Measurements from ENCODE around the gene SOHLH1. TPM values are rescaled to one million over a fixed set of nuclear protein-coding genes. Genes with fewer than 3 reads are reported as not detected.
"Not testable (repeated sequence)": the region's sequence is repeated elsewhere in the genome, so short reads cannot be mapped to it uniquely, and the experiment has no call there.

SOHLH1 gene
- total RNA-seq, 1 experiment from 2014 or later = not detected

GRCh38 chr9:135669616-135670285, 29.5 kb downstream of the SOHLH1 start:
- no peak overlapping the region for H2AFZ ChIP-seq (ENCODE audit: low read depth, low read length, poor library complexity, severe bottlenecking)
- no peaks in the 10 kb centered on the region for H3K9me2 ChIP-seq (ENCODE audit: insufficient read depth)
- H3K4me2 ChIP-seq (ENCODE audit: low read length) = no peak overlapping the region
- no peak overlapping the region for H3K9ac ChIP-seq (ENCODE audit: low read length)
- peaks cover 10% of the 10 kb centered on the region; the same call in 1 of the 2 replicates for H3K27me3 ChIP-seq (ENCODE audit: insufficient read depth, low read length)
- H3K9me3 ChIP-seq (ENCODE audit: control insufficient read depth in 1 of 2, insufficient read depth in 1 of 2, low read depth in 1 of 2, low read length in 2 of 2) = no peaks in the 10 kb centered on the region
- no peaks in the 10 kb centered on the region for H3K4me1 ChIP-seq (ENCODE audit: control insufficient read depth in 1 of 2, insufficient read depth in 2 of 2, low read length in 2 of 2)
- CTCF ChIA-PET = no interaction called here
- H3K79me2 ChIP-seq (ENCODE audit: insufficient read depth, low read length) = no peaks in the 10 kb centered on the region
- BruUV-seq (replicated peaks) = no TSS peak
- DNase-seq (ENCODE audit: low read depth, low spot score) = no peak
- no peak for ATAC-seq
- POLR2A ChIA-PET = no interaction called here
- no peak overlapping the region for H3K27ac ChIP-seq (ENCODE audit: low read depth, low read length)
- no peaks in the 10 kb centered on the region for H4K20me1 ChIP-seq (ENCODE audit: insufficient read depth)
- RAD21 ChIA-PET (ENCODE audit: low non-redundant PET in 1 of 2, low total read pairs in 2 of 2, uncharacterized antibody in 2 of 2, unreplicated experiment in 2 of 2) = no interaction called here
- TF ChIP-seq SP1 (IDR thresholded peaks at IDR 0.05; ENCODE audit: low read depth) (no peak), JUND (IDR thresholded peaks at IDR 0.05) (no peak), CEBPB (IDR thresholded peaks at IDR 0.05; ENCODE audit: low read depth) (no peak), FOSL1 (IDR thresholded peaks at IDR 0.05; ENCODE audit: low read depth) (no peak), SRF (IDR thresholded peaks at IDR 0.05; ENCODE audit: low read depth) (no peak), EGR1 (IDR thresholded peaks at IDR 0.05; ENCODE audit: low read depth) (no peak), SIN3A (IDR thresholded peaks at IDR 0.05; ENCODE audit: low read depth) (no peak), ZFX (IDR thresholded peaks at IDR 0.05) (no peak), CBX3 (IDR thresholded peaks at IDR 0.05; ENCODE audit: low read depth) (no peak), EZH2 (IDR thresholded peaks at IDR 0.05) (no peak)
- TF ChIP-seq, protein P1, sequence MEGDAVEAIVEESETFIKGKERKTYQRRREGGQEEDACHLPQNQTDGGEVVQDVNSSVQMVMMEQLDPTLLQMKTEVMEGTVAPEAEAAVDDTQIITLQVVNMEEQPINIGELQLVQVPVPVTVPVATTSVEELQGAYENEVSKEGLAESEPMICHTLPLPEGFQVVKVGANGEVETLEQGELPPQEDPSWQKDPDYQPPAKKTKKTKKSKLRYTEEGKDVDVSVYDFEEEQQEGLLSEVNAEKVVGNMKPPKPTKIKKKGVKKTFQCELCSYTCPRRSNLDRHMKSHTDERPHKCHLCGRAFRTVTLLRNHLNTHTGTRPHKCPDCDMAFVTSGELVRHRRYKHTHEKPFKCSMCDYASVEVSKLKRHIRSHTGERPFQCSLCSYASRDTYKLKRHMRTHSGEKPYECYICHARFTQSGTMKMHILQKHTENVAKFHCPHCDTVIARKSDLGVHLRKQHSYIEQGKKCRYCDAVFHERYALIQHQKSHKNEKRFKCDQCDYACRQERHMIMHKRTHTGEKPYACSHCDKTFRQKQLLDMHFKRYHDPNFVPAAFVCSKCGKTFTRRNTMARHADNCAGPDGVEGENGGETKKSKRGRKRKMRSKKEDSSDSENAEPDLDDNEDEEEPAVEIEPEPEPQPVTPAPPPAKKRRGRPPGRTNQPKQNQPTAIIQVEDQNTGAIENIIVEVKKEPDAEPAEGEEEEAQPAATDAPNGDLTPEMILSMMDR (IDR thresholded peaks at IDR 0.05 in 2 of 3, conservative IDR thresholded peaks at IDR 0.05 in 1 of 3; ENCODE audit: borderline replicate concordance in 1 of 3, insufficient read depth in 1 of 3, low read depth in 2 of 3, low read length in 2 of 3) = no peak
- H3K4me3 ChIP-seq (replicated peaks in 1 of 2; ENCODE audit: low read depth in 1 of 2, low read length in 2 of 2) = no peak overlapping the region
- intact Hi-C loops (cut with micrococcal nuclease) = no loop called here
- no peaks in the 10 kb centered on the region for H3K36me3 ChIP-seq (ENCODE audit: control insufficient read depth in 1 of 2, insufficient read depth in 2 of 2, low read length in 2 of 2)

- POLR2A ChIA-PET; H2AFZ ChIP-seq (ENCODE audit: low read depth, low read length, poor library complexity, severe bottlenecking); CTCF ChIA-PET; H3K9ac ChIP-seq (ENCODE audit: low read length); H3K9me3 ChIP-seq (ENCODE audit: control insufficient read depth in 1 of 2, insufficient read depth in 1 of 2, low read depth in 1 of 2, low read length in 2 of 2); H3K4me2 ChIP-seq (ENCODE audit: low read length); H3K27ac ChIP-seq (ENCODE audit: low read depth, low read length); RAD21 ChIA-PET (ENCODE audit: low non-redundant PET in 1 of 2, low total read pairs in 2 of 2, uncharacterized antibody in 2 of 2, unreplicated experiment in 2 of 2); intact Hi-C loops (cut with micrococcal nuclease); H3K4me1 ChIP-seq (ENCODE audit: control insufficient read depth in 1 of 2, insufficient read depth in 2 of 2, low read length in 2 of 2); H3K36me3 ChIP-seq (ENCODE audit: control insufficient read depth in 1 of 2, insufficient read depth in 2 of 2, low read length in 2 of 2); ATAC-seq; H3K9me2 ChIP-seq (ENCODE audit: insufficient read depth); BruUV-seq (replicated peaks); DNase-seq (ENCODE audit: low read depth, low spot score); H4K20me1 ChIP-seq (ENCODE audit: insufficient read depth); H3K4me3 ChIP-seq (replicated peaks in 1 of 2; ENCODE audit: low read depth in 1 of 2, low read length in 2 of 2); H3K79me2 ChIP-seq (ENCODE audit: insufficient read depth, low read length): not testable (repeated sequence)
- H3K27me3 ChIP-seq (ENCODE audit: insufficient read depth, low read length) = peaks cover 10% of the 10 kb centered on the region; the same call in 1 of the 2 replicates
Observed at GRCh38 chr9:135669018-135669417, 30.3 kb downstream of the SOHLH1 start.

Data from HCT116 (cell line).